Activated CD4-positive, alpha-beta T cell treated with anti-CD3 and anti-CD28 coated beads, Interleukin-10, Interleukin-2, amounts not matched to agents 100 ng/mL and 50 ng/mL, durations not matched to agents 16 hours and 8 hours (primary cell): ENCODE measurements around the gene NANOS3.

Experiments used
- DNase-seq: peaks from one replicate; pipeline ENCODE4 v3.0.0-alpha.2; 2020

Gene NANOS3

DNA sequence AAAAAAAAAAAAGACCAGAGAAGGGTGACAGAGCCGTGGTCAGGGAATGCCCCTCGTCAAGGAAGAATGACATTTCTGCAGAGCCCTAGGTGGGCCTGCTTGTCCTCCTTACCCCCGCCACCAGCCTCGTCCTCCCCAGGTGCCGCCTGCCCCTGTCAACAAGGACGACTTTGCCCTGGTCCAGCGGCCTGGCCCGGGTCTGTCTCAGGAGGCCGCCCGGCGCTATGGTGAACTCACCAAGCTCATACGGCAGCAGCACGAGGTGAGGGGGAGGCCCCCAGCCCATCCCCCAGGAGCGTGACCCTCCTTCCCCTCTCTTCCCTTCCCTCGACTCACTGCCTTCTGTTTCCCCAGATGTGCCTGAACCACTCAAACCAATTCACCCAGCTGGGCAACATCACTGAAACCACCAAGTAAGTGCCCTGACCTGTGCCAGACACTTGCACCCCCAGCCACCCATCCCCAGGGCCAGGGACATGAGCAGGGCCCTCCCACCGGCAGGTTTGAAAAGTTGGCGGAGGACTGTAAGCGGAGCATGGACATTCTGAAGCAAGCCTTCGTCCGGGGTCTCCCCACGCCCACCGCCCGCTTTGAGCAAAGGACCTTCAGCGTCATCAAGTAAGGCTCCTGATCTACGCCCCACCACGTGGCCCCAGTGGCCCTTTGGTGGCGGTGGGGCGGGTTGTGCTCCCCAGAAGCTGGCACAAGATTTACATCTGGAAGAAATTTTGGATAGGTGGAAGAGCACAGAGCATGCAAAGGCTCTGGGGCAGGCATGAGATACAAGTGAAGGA lies 46.5 kb downstream of the NANOS3 start:
- no peak for DNase-seq

DNA sequence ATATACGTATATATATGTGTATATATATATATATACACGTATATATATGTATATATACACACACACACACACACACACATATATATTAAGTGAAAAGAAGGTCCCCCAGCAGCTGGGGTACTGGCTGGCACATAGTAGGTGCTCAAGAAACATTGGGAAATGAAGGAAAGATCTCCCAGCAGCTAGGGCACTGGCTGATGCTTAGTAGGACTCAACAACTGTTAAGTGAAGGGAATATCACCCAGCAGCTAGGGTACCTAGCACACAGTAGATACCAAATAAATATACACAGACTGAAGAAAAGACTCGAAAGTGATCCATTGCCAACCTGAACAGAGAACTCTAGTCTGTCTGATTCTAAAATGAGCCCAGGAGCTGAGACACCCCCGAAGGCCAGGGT lies 49.1 kb downstream of the NANOS3 start:
- no peak for DNase-seq

DNA sequence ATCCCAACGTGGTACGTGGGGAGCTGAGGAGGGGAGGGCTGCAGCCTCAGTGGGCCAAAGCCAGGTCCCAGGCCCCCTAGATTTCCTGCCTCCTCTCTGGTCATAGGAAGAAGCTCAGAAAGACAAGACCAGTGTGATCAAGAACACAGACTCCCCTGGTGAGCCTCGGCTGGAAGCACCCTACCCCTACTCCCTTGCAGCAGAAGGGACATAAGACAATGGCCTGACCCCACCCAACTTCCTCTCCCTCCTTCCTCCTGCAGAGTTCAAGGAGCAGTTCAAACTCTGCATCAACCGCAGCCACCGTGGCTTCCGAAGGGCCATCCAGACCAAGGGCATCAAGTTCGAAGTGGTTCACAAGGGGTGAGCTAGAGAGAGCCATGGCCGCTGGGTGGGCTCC lies 49.8 kb downstream of the NANOS3 start:
- DNase-seq, result no peak

DNA sequence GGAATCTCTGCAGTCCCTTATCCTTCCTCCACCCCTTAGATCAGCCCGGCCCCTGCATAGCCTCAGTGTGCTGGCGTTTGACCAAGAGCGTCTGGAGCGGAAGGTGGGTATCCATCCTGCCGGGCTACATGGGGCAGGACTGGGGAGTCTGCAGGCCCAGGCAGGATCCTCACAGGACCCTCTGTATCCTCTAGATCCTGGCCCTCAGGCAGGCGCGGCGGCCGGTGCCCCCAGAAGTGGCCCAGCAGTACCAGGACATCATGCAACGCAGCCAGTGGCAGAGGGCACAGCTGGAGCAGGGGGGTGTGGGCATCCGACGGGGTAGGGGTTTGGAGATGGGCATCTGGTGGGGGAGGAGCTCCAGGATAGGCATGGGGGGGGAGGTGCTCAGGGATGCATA lies 52.4 kb downstream of the NANOS3 start:
- DNase-seq, result no peak

DNA sequence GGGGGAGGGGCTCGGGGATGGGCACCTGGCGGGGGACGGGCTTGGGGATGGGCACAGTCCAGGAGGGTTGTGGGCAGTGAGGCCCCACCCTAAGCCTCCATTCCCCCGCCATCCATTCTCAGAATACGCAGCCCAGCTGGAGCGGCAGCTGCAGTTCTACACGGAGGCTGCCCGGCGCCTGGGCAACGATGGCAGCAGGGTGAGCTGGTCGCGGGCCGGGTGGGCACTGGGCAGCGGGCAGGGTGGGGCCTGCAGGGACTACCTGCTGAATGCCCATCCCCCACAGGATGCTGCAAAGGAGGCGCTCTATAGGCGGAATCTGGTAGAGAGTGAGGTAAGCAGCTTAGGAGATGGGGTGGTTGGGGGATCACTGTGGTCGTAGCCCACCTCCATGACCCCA lies 53.0 kb downstream of the NANOS3 start:
- DNase-seq, result no peak
